Left ventricle myocardium inferior (tissue), 1 donor: ENCODE measurements around the gene DOP1B. TPM values are rescaled to one million over a fixed set of nuclear protein-coding genes. Genes with fewer than 3 reads are reported as not detected.
"Not testable (repeated sequence)": the region's sequence is repeated elsewhere in the genome, so short reads cannot be mapped to it uniquely, and the experiment has no call there.

Experiments
- DNase-seq: peaks from one replicate; pipeline ENCODE4 v3.0.0-alpha.2; 2020
- H3K27ac ChIP-seq: fragments of 200-600 bp; replicated peaks from 2 replicates; pipeline ENCODE4 v1.8.0; 2021
- H3K27me3 ChIP-seq: fragments of 200-600 bp; 2 replicates; pipeline ENCODE4 v1.8.0; 2021; ENCODE audit warnings: low read depth
- H3K36me3 ChIP-seq: fragments of 200-600 bp; 2 replicates; pipeline ENCODE4 v1.8.0; 2021
- H3K4me1 ChIP-seq: fragments of 200-600 bp; 2 replicates; pipeline ENCODE4 v1.8.0; 2021
- H3K4me3 ChIP-seq: fragments of 200-600 bp; 2 replicates; pipeline ENCODE4 v1.8.0; 2021; ENCODE audit warnings: mild to moderate bottlenecking, moderate library complexity
- H3K9me3 ChIP-seq: fragments of 200-600 bp; replicated peaks from 2 replicates; pipeline ENCODE4 v1.8.0; 2021
- intact Hi-C: fragments of 100-400 bp; cut with micrococcal nuclease; formaldehyde crosslinking; loops from one replicate; pipeline ENCODE4 v1.11.0; 2022
- total RNA-seq: library from RNA; stranded (reverse); fragmentation: NEBNext Ultra II Directional; extraction: Animal tissue kit (Norgen Biotek cat#: 25700); gene quantifications from one replicate; pipeline ENCODE4 v1.2.1, GENCODE V29; 2021
- TF ChIP-seq, protein P1 (sequence below): fragments of 200-600 bp; IDR thresholded peaks from 2 replicates; pipeline ENCODE4 v1.8.0; 2021; ENCODE audit warnings: antibody characterized with exemption, mild to moderate bottlenecking, borderline replicate concordance
- donor health status: DM: no; HTN: yes; CAD: no; lungs with severe emphysema.

DOP1B gene
- total RNA-seq, 1 donor from 2014 or later: 13.6 TPM

DNA sequence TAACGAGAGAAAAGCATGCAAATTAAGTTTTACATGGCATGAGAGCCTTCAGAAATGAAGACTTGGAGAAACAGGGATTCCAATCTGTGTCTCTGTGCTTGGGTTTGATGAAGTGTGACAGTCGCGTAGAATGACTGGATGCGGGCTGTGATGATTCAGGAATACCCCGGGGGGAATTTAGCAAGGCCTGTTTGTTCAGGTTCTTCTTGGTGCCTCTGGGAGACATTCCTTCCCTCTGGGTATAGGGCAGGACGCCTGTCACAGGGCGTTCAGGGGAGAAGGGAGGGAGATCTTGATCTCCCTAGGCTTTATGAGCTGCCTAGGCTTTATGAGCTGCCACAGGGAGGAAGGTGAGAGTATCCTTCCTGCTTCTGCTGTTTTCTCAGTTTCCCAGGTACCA is 36.6 kb downstream of the DOP1B start:
- peaks cover 27% of the 10 kb centered on the region for H3K4me1 ChIP-seq
- intact Hi-C loops: no loop called here
- no peak overlapping the region for H3K27ac ChIP-seq
- H3K27me3 ChIP-seq: no peaks in the 10 kb centered on the region
- H3K9me3 ChIP-seq: peaks cover 6% of the 10 kb centered on the region
- DNase-seq: no peak
- H3K36me3 ChIP-seq: no peaks in the 10 kb centered on the region
- TF ChIP-seq, protein P1, sequence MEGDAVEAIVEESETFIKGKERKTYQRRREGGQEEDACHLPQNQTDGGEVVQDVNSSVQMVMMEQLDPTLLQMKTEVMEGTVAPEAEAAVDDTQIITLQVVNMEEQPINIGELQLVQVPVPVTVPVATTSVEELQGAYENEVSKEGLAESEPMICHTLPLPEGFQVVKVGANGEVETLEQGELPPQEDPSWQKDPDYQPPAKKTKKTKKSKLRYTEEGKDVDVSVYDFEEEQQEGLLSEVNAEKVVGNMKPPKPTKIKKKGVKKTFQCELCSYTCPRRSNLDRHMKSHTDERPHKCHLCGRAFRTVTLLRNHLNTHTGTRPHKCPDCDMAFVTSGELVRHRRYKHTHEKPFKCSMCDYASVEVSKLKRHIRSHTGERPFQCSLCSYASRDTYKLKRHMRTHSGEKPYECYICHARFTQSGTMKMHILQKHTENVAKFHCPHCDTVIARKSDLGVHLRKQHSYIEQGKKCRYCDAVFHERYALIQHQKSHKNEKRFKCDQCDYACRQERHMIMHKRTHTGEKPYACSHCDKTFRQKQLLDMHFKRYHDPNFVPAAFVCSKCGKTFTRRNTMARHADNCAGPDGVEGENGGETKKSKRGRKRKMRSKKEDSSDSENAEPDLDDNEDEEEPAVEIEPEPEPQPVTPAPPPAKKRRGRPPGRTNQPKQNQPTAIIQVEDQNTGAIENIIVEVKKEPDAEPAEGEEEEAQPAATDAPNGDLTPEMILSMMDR: no peak
- H3K4me3 ChIP-seq: no peak overlapping the region

DNA sequence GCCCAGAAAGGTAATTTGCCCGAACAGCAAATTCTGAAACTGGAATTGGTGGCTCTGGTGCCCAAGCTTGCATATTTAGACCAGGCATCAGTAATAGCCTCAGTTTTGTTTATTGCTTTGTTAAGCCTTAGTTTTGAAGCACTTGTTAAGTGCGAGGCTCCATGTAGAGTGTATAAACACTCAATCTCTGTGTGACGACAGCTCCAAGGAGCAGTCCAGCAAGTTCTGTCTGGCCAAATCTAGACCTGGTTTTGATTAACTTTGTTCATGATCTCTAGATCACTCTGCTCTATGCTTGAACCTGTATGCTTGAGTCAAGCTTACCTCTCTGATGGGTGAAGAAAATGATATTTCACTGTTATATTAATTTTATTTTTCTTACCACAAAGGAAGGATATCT is 37.4 kb downstream of the DOP1B start:
- Histone ChIP-seq H3K4me3 (no peak overlapping the region), H3K27ac (no peak overlapping the region), H3K4me1 (peaks cover 18% of the 10 kb centered on the region), H3K27me3 (no peaks in the 10 kb centered on the region), H3K36me3 (peaks cover under 1% of the 10 kb centered on the region), H3K9me3 (peaks cover 6% of the 10 kb centered on the region)
- intact Hi-C loops: no loop called here
- TF ChIP-seq, protein P1: no peak
- no peak for DNase-seq

DNA sequence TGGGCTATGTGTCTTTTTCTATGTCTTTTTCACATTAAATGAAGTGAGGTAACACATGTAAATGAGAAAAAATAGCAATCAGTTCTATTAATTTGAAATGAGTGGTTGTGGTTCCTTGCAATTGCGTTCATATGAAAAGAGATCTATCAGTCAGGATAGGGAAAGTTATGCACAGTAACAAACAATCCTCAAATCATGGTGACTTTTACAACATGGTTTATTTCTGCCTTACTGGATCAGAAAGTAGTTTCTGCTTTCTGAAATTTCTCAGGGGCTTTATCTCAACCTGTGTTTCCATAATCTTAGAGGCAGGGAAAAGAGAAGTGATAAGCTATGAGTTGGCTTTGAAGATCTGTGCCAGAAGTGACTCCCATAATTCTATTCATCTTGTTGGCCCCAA is 39.0 kb downstream of the DOP1B start:
- TF ChIP-seq, protein P1: no peak
- Histone ChIP-seq H3K27ac (no peak overlapping the region), H3K4me3 (no peak overlapping the region), H3K36me3 (peaks cover 12% of the 10 kb centered on the region), H3K9me3 (peaks cover 6% of the 10 kb centered on the region), H3K27me3 (no peaks in the 10 kb centered on the region), H3K4me1 (peaks cover 11% of the 10 kb centered on the region)
- DNase-seq: no peak
- intact Hi-C loops: no loop called here

DNA sequence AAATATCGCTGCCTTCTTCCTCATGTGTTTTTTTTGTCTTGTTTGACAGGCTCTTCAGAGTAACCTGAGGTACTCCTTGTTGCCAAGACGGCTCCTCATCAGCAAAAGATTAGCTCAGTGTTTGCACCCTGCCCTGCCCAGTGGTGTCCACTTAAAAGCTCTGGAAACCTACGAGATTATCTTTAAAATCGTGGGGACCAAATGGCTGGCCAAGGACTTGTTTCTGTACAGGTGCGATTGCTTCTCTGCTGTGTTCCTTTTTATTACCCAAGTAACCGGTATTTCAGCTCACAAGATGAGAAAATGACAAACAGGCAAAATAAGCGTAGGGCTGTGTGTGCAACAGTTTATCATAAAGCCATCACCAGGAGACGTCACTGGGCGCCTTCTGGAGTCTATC is 42.4 kb downstream of the DOP1B start:
- TF ChIP-seq, protein P1: no peak
- Histone ChIP-seq H3K27me3 (no peaks in the 10 kb centered on the region), H3K36me3 (peaks cover 12% of the 10 kb centered on the region), H3K27ac (no peak overlapping the region), H3K4me1 (peaks cover 17% of the 10 kb centered on the region), H3K9me3 (peaks cover 6% of the 10 kb centered on the region), H3K4me3 (no peak overlapping the region)
- intact Hi-C loops: no loop called here
- no peak for DNase-seq

DNA sequence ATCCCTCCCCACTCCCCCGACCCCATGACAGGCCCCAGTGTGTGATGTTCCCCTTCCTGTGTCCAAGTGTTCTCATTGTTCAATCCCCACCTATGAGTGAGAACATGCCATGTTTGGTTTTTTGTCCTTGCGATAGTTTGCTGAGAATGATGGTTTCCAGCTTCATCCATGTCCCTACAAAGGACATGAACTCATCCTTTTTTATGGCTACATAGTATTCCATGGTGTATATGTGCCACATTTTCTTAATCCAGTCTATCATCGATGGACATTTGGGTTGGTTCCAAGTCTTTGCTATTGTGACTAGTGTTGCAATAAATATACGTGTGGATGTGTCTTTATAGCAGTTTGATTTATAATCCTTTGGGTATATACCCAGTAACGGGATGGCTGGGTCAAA is 43.0 kb downstream of the DOP1B start:
- H3K4me3 ChIP-seq, H3K9me3 ChIP-seq, H3K27ac ChIP-seq, H3K27me3 ChIP-seq, intact Hi-C loops, DNase-seq: not testable (repeated sequence)
- Histone ChIP-seq H3K36me3 (peaks cover 12% of the 10 kb centered on the region), H3K4me1 (peaks cover 17% of the 10 kb centered on the region)

DNA sequence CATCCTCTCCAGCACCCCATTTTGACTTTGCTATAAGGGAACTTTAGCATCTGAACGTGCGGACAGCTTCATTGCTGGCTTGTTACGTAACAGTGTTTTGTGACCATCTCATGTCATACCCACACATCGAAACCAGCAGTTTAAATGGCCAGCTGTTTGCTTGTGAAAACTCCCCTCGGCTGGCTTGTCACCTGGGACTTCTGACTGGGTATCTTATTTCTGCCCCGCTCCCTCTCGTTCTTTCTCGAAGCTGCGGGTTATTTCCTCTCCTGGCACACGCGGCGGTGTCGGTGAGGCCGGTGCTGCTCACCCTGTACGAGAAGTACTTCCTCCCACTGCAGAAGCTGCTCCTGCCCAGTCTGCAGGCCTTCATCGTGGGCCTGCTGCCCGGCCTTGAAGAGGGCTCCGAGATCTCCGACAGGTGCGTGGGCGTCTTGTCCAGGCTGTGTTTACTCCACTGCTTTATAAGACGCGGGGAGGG is 43.5 kb downstream of the DOP1B start:
- no peak for DNase-seq
- Histone ChIP-seq H3K9me3 (peaks cover 6% of the 10 kb centered on the region), H3K27ac (no peak overlapping the region), H3K4me1 (peaks cover 21% of the 10 kb centered on the region), H3K27me3 (no peaks in the 10 kb centered on the region), H3K36me3 (peaks cover 12% of the 10 kb centered on the region), H3K4me3 (no peak overlapping the region)
- intact Hi-C loops: no loop called here
- TF ChIP-seq, protein P1: no peak
